Stimulated activated CD4-positive, alpha-beta T cell treated with anti-CD3 and anti-CD28 coated beads, Interleukin-1b, Interleukin-23, amount 100 ng/mL, for 48 hours (primary cell): Measurements from ENCODE around the gene OR5L2.
"Not testable (repeated sequence)": the region's sequence is repeated elsewhere in the genome, so short reads cannot be mapped to it uniquely, and the experiment has no call there.

Experiments used
- DNase-seq: peaks from one replicate; pipeline ENCODE4 v3.0.0-alpha.2; 2020

Gene OR5L2

GRCh38 chr11:55826919-55827318 lies at the start of gene OR5L2:
Gene OR5L2, plus strand, starts transcription at chr11:55827219. Its CDS starts 0 bp downstream, at chr11:55827219.
- DNase-seq, result no peak

GRCh38 chr11:55791606-55792005 lies 35.4 kb upstream of the OR5L2 start:
- no peak for DNase-seq

- no peak for DNase-seq
These were observed 33.7 kb upstream of the OR5L2 start for GRCh38 chr11:55793321-55793720.

- DNase-seq, result no peak
These were observed 31.8 kb upstream of the OR5L2 start, which contains the start of gene OR5D14 for GRCh38 chr11:55795256-55795655. Gene OR5D14, plus strand, starts transcription at chr11:55795556. Its CDS starts 0 bp downstream, at chr11:55795556.

GRCh38 chr11:55806248-55806647 lies 20.8 kb upstream of the OR5L2 start:
- DNase-seq, result no peak

- no peak for DNase-seq
These were observed 16.0 kb upstream of the OR5L2 start, which contains the start of gene OR5L1 for GRCh38 chr11:55811067-55811466. Gene OR5L1, plus strand, starts transcription at chr11:55811367. Its CDS starts 100 bp downstream, at chr11:55811467.

- DNase-seq, result no peak
These were observed 7.7 kb upstream of the OR5L2 start, which contains the start of gene OR5D18 for GRCh38 chr11:55819330-55819729. Gene OR5D18, plus strand, starts transcription at chr11:55819630. Its CDS starts 0 bp downstream, at chr11:55819630.

GRCh38 chr11:55838452-55838851 lies 11.4 kb downstream of the OR5L2 start, which contains the start of gene OR5D16:
Gene OR5D16, plus strand, starts transcription at chr11:55838752. Its CDS starts 0 bp downstream, at chr11:55838752.
- no peak for DNase-seq

- no peak for DNase-seq
These were observed 20.4 kb downstream of the OR5L2 start for GRCh38 chr11:55847453-55847852.

- no peak for DNase-seq
These were observed 22.0 kb downstream of the OR5L2 start for GRCh38 chr11:55849037-55849436.

- DNase-seq, result no peak
These were observed 25.1 kb downstream of the OR5L2 start for GRCh38 chr11:55852141-55852540.

- no peak for DNase-seq
These were observed 27.7 kb downstream of the OR5L2 start for GRCh38 chr11:55854704-55855103.

- DNase-seq, result not testable (repeated sequence)
These were observed 40.3 kb downstream of the OR5L2 start for GRCh38 chr11:55867354-55867753.

GRCh38 chr11:55872731-55873130 lies 45.7 kb downstream of the OR5L2 start:
- DNase-seq, result not testable (repeated sequence)

- not testable (repeated sequence) for DNase-seq
These were observed 46.1 kb downstream of the OR5L2 start for GRCh38 chr11:55873146-55873545.
